ENCODE data around the gene AFF2. TPM values are rescaled to one million over a fixed set of nuclear protein-coding genes. Genes with fewer than 3 reads are reported as not detected.

AFF2 gene
- total RNA-seq, 3 donors from 2014 or later (not counting 1 experiment from before 2014, with no cell fraction given) = 0.24 to 4.8 (median 0.79) TPM

- Mint-ChIP-seq H3K36me3 (no peaks in the 10 kb centered on the region), H3K27me3 (ENCODE audit: low read depth in 2 of 2) (peaks cover 0 to 9% of the 10 kb centered on the region in 2 donors), H3K4me3 (no peak overlapping the region), H3K27ac (no peak overlapping the region), H3K4me1 (no peaks in the 10 kb centered on the region), H3K9me3 (no peaks in the 10 kb centered on the region)
- Histone ChIP-seq H3K9me3 (ENCODE audit: control insufficient read depth, insufficient read depth, low read length) (no peaks in the 10 kb centered on the region), H3K27ac (ENCODE audit: low read length) (no peak overlapping the region), H3K4me1 (ENCODE audit: control insufficient read depth, insufficient read depth, low read length) (no peaks in the 10 kb centered on the region), H3K4me3 (ENCODE audit: low read length) (no peak overlapping the region), H3K27me3 (ENCODE audit: control insufficient read depth, insufficient read depth, low read length) (no peaks in the 10 kb centered on the region), H3K36me3 (ENCODE audit: control insufficient read depth, insufficient read depth, low read length) (no peaks in the 10 kb centered on the region)
- DNase-seq = no peak
- intact Hi-C loops (cut with micrococcal nuclease) = no loop called here
- 43% methylated on average over 1 of the region's 1 CpG for WGBS (ENCODE audit: insufficient coverage)
- TF ChIP-seq, protein P1, sequence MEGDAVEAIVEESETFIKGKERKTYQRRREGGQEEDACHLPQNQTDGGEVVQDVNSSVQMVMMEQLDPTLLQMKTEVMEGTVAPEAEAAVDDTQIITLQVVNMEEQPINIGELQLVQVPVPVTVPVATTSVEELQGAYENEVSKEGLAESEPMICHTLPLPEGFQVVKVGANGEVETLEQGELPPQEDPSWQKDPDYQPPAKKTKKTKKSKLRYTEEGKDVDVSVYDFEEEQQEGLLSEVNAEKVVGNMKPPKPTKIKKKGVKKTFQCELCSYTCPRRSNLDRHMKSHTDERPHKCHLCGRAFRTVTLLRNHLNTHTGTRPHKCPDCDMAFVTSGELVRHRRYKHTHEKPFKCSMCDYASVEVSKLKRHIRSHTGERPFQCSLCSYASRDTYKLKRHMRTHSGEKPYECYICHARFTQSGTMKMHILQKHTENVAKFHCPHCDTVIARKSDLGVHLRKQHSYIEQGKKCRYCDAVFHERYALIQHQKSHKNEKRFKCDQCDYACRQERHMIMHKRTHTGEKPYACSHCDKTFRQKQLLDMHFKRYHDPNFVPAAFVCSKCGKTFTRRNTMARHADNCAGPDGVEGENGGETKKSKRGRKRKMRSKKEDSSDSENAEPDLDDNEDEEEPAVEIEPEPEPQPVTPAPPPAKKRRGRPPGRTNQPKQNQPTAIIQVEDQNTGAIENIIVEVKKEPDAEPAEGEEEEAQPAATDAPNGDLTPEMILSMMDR (IDR thresholded peaks at IDR 0.05) = no peak
- ATAC-seq = no peak
Measured at GRCh38 chrX:148634591-148634990, 134.2 kb downstream of the AFF2 start.

DNA sequence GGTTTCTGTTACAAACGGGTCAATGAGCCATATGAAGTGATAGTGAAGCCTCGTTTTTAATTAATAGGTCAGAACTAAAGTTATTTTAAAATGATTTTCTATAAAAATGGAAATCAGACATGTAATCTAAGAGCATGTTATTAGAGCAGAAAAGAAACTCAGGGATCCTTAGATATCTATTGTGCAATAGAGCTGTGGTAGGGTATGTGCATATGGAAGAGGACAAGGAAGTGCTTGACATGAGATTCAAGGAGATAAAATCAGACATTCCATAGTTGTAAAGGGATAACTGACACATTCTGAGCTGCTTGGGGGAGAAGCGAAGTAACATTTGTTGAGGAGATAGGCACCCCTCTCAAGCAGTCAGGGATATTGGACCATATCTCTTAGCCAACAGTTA lies 143.0 kb downstream of the AFF2 start:
- TF ChIP-seq, protein P1 (IDR thresholded peaks at IDR 0.05) = no peak
- WGBS (ENCODE audit: insufficient coverage) = no CpG with 5 or more reads among the region's 3 CpGs
- H3K9me3 ChIP-seq (ENCODE audit: control insufficient read depth, insufficient read depth, low read length) = no peaks in the 10 kb centered on the region
- H3K4me1 Mint-ChIP-seq = no peaks in the 10 kb centered on the region
- ATAC-seq (no peak), DNase-seq (no peak)
- H3K27ac Mint-ChIP-seq = no peak overlapping the region
- H3K9me3 Mint-ChIP-seq = no peaks in the 10 kb centered on the region
- H3K4me3 ChIP-seq (ENCODE audit: low read length) = no peak overlapping the region
- peaks cover 0 to 17% of the 10 kb centered on the region in 2 donors for H3K27me3 Mint-ChIP-seq (ENCODE audit: low read depth in 2 of 2)
- H3K27ac ChIP-seq (ENCODE audit: low read length) = no peak overlapping the region
- no peak overlapping the region for H3K4me3 Mint-ChIP-seq
- H3K4me1 ChIP-seq (ENCODE audit: control insufficient read depth, insufficient read depth, low read length) = no peaks in the 10 kb centered on the region
- H3K36me3 Mint-ChIP-seq = no peaks in the 10 kb centered on the region
- H3K36me3 ChIP-seq (ENCODE audit: control insufficient read depth, insufficient read depth, low read length) = no peaks in the 10 kb centered on the region
- intact Hi-C loops (cut with micrococcal nuclease) = no loop called here
- no peaks in the 10 kb centered on the region for H3K27me3 ChIP-seq (ENCODE audit: control insufficient read depth, insufficient read depth, low read length)

- H3K4me3 ChIP-seq (ENCODE audit: low read length) = no peak overlapping the region
- no peaks in the 10 kb centered on the region for H3K27me3 ChIP-seq (ENCODE audit: control insufficient read depth, insufficient read depth, low read length)
- Mint-ChIP-seq H3K9me3 (no peaks in the 10 kb centered on the region), H3K27me3 (ENCODE audit: low read depth in 2 of 2) (peaks cover 0 to 17% of the 10 kb centered on the region in 2 donors), H3K36me3 (no peaks in the 10 kb centered on the region), H3K27ac (no peak overlapping the region), H3K4me3 (no peak overlapping the region), H3K4me1 (no peaks in the 10 kb centered on the region)
- H3K4me1 ChIP-seq (ENCODE audit: control insufficient read depth, insufficient read depth, low read length) = no peaks in the 10 kb centered on the region
- TF ChIP-seq, protein P1 (IDR thresholded peaks at IDR 0.05) = no peak
- 88% methylated on average over 1 of the region's 4 CpGs for WGBS (ENCODE audit: insufficient coverage)
- H3K9me3 ChIP-seq (ENCODE audit: control insufficient read depth, insufficient read depth, low read length) = no peaks in the 10 kb centered on the region
- no peak overlapping the region for H3K27ac ChIP-seq (ENCODE audit: low read length)
- peak in 1 of 3 donors; percentile 63 for ATAC-seq
- DNase-seq = no peak
- intact Hi-C loops (cut with micrococcal nuclease) = no loop called here
- no peaks in the 10 kb centered on the region for H3K36me3 ChIP-seq (ENCODE audit: control insufficient read depth, insufficient read depth, low read length)
Measured at GRCh38 chrX:148647651-148648050, 147.2 kb downstream of the AFF2 start.

GRCh38 chrX:148649145-148649795 lies 148.9 kb downstream of the AFF2 start:
- DNase-seq = no peak
- Mint-ChIP-seq H3K4me1 (no peaks in the 10 kb centered on the region), H3K9me3 (peaks cover 0 to 2% of the 10 kb centered on the region in 2 donors), H3K27me3 (ENCODE audit: low read depth in 2 of 2) (peaks cover 0 to 17% of the 10 kb centered on the region in 2 donors), H3K36me3 (no peaks in the 10 kb centered on the region), H3K27ac (no peak overlapping the region), H3K4me3 (no peak overlapping the region)
- TF ChIP-seq, protein P1 (IDR thresholded peaks at IDR 0.05) = no peak
- no peaks in the 10 kb centered on the region for H3K9me3 ChIP-seq (ENCODE audit: control insufficient read depth, insufficient read depth, low read length)
- no peak overlapping the region for H3K4me3 ChIP-seq (ENCODE audit: low read length)
- H3K36me3 ChIP-seq (ENCODE audit: control insufficient read depth, insufficient read depth, low read length) = no peaks in the 10 kb centered on the region
- no peak overlapping the region for H3K27ac ChIP-seq (ENCODE audit: low read length)
- 90% methylated on average over 6 of the region's 8 CpGs for WGBS (ENCODE audit: insufficient coverage)
- ATAC-seq = no peak
- no peaks in the 10 kb centered on the region for H3K27me3 ChIP-seq (ENCODE audit: control insufficient read depth, insufficient read depth, low read length)
- no peaks in the 10 kb centered on the region for H3K4me1 ChIP-seq (ENCODE audit: control insufficient read depth, insufficient read depth, low read length)
- intact Hi-C loops (cut with micrococcal nuclease) = no loop called here
